ENCODE data around the gene CHMP6.

Gene CHMP6

DNA sequence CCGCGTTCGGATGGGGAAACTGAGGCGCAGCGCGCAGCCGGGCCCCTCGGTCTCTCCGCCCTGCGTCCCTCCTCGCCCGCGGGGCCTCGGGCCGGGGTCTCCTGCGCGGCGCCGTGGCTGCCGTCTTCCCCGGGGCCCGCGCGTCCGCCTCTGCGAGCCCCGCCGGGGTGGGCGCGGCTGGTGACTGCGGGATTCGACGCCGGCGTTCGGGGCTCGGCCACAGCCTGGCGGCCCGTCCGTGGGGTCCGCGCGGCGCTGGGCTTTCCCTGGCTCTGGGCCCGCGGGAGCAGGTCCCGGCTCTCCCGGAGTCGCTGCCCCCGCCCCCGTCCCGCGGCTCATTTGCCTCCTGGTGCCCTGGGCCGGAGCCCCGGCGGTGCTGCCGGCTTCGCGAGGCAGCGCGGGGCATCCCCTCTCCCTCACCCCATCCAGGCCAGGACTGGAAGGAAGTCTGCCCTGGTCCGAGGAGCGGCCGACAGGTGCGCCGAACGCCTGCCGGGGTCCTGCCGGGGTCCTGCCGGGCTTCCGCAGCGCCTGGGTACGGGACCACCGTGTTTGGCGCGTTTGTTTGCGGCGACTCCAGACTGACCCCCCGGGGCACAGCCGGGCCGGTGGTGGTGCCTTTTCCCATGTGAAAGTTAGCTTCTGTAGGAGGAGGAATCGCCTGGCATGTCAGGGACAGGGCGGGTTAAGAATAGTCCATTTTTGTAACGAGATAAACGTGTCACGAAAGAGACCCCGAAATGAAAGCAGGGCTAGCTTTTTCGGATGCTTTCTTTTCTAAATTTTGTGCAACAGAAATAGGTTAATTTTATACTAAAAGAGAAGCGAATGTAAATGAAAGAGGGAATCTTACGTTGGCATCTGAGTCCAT, 671 bp downstream of the CHMP6 start:
- DNase-seq (ENCODE audit: low read depth), result no peak

DNA sequence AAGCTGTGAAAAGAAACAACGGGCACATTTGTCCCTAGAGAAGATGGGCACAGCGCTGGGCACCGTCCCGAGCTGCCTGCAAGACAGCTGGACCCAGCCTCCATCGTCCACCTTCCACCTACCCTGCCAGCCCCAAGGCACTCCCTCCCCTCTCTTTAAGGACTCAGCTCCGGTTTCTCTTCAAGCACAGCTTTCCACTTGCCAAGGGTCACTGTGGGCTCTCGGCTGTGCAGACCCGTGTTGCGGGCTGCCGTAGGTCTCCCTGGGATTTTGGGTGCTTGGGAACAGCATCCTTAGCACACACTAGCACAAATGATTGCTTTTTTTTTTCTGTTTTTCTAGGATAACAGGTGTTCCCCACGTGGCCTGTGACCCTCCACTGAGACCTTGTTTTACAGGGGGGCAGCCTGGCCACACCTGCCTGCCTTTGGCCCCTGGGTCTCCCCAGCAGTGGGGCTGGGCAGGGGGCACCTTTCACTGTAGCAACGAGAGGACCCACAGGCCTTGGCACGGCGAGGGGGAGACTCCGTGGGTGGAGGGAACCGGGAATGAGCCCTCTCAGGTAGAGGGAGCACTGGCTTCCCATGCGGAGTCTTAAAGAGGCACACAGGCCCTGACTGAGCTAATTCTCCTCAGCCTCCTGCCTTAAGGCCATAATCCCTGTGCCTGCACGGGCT, 1.4 kb downstream of the CHMP6 start:
- no peak for DNase-seq (ENCODE audit: low read depth)

DNA sequence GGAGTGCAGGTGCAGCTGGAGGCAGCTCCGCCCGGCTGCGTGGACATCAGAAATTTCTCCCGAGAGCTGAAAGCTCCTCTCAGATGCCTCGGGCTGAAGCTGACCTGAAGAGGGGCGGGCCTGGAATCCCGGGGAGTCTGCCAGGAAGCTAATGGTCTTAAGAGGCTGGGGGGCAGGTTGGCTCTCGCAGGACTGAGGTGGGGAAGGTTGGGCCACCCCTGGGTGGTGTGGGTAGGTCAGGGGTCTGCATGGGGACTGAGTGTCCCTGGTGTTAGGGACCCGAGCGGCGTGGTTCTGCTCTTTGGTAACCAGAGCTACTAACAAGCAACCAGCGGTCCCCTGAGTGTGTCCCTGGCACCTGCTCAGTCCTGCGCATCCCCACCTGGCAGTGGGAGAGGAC, 3.5 kb downstream of the CHMP6 start:
- DNase-seq (ENCODE audit: low read depth), result no peak

DNA sequence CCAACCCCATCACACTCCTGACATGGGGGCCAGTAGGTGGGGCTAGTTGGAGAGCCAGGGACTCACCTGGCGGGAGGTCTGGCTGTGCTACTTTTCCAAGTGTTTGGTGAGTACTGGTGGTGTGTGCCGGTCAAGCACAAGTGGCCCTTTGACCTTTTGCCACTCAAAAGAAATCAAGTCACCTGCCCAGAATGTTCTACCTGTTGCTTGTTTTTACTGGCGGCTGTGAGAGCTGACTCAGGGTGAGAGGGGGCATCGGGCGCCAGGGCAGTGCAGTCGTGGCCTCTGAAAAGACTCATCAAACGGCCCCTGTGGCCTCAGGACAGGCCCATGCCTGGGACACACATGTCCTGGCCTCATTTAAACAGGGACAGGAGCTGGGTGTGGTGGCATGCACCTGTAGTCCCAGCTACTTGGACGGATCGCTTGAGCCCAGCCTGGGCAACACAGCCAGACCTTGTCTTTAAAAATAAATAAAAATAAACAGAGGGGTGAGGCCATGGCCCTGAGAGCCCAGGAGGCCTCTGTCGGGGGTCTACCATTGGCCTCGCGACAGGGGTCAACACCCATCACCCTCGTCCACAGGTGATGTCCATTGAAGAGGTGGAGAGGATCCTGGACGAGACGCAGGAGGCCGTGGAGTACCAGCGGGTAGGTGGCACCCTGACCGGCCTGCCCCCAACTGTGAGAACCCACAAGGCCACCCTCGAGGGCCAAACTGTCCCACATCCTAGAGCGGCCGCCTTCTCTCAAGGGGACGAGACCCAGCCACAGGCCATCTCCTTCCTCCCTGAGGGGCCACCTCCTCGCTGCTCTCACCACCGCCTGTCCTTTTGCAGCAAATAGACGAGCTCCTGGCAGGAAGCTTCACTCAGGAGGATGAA, 5.0 kb downstream of the CHMP6 start:
- DNase-seq (ENCODE audit: low read depth), result no peak

DNA sequence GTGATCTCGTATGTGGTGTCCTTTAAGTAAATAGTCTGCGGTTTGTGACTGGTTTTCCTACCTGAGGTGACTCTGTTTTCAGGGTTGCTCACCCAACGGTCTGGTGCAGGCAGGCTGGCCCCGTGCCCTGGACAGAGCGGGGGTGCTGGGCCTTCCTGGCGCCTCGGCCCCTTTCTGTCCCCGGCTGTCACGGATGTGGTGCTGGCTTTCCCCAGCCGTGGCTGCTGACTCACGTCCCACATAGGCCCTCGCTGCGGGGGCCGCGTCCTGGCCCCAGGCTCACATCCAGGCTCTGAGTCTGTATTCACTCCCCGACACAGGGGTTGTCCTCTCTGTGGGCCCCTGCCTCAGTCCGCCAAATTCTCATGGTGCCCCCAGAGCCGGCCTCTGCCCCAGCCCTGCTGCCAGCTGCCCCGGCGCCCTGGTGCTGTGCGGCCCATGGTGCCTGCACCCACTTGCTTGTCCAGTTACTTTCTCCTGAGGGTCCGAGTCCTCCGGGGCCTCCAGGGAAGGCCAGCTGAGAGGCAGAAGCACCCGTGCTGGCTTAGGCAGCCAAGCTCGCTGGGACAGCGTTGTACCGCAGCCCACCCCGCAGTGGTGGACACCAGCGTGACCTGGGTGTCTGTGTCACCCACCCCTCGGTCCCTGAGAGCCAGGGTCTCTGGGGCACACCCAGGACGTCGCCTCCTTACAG, 5.9 kb downstream of the CHMP6 start:
- DNase-seq (ENCODE audit: low read depth), result no peak

DNA sequence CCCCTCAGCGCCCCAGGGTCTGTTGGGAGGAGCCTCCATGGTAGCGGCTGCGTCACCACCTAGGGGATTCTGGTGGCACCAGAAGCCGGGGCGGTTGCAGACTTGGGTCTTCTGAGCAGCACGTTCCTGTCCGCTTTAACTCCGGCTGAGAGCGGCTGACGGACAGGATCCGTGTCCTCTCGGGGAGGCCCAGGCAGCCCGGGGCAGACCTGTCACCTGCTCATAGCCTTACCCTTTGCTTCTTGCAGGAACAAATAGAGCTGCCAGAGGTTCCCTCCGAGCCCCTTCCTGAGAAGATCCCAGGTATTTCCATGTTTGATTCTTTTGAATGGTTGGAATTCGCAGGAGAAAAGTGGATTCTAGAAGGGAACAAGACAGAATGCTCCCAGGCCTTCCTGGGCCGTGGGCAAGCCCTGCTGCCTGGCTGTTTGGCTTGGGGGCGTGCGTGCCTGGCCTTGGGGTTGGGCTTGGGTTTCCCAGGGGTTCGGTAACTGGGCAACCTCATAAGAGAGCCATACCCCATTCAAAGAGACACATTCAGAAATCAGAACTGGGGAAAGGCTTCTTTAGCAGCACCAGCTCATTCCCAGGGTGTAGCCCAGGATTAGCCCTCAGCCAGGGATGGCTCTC, 6.6 kb downstream of the CHMP6 start:
- no peak for DNase-seq (ENCODE audit: low read depth)

DNA sequence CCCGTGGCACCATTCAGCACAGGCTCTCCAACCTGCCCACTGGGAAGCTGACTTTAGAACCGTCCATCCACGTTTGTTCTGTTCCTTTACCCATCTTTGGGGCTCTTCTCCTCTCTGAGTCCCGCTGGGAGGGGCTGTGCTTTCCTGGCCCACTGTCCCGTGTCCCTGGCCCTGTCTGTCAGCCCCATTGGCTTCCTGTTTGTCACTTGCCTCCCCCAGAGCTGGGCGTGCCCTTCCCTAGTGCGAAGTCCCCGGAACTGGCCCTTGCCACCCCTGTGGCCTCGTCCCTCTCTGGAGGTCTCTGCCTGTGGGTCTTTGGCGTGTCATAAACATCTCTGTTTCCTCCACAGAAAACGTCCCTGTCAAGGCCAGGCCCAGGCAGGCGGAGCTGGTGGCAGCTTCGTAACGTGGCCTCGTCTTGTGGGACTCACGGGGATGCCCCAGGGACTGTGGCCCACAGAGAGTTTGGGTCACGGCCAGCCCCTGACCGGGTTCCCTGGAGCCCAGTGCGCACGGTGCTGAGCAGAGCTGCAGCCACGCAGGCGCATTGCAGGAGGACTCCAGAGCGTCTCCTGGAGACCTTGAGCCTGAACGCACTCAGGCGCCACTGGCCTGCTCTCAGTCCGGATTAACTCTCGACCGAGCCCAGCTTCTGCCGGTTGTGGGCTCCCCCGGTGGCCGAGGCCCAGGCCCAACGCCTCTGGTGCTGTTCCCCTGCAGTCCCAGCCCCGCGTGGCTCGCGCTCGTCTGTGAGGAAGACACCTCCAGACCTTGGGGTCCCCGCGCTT, 7.3 kb downstream of the CHMP6 start:
- DNase-seq (ENCODE audit: low read depth), result no peak

DNA sequence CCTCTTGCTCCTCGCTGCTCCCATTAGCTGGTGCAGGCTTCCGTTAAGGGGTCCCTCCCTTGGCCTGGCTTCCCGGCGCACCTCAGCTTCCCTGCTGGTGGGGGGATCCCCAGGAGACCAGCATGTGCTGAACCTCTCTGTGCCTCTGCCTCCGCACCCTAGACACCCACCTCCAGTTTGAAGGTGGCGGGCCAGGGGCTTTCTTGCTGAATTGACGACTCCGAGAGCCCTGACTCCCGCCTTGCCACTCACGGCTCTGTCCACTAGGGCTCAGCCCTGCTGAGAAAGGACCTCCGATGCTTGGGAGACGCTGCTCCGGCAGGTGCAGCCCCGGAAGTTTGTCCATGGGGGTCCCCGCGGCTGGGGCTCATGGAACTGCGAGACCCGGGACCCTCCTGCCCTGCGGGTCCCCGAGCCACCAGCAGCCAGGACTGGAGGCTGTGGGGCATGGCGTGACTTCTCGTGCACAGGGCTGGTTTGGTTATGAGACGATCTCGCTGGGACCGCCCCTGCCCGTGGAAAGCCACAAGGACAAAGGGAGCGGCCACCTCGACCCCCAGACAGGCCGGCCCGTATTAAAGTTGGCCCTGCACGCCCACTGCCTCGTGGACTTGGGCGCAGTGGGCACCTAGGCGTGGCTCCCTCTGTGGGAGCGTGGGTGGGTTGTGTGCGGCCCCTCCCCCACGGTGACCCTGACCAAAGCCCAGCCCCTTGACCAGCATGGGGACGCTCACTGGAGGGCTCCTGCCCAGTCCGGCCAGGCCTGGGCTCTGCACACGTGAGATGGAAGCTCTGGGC, 8.1 kb downstream of the CHMP6 start:
- DNase-seq (ENCODE audit: low read depth), result no peak

DNA sequence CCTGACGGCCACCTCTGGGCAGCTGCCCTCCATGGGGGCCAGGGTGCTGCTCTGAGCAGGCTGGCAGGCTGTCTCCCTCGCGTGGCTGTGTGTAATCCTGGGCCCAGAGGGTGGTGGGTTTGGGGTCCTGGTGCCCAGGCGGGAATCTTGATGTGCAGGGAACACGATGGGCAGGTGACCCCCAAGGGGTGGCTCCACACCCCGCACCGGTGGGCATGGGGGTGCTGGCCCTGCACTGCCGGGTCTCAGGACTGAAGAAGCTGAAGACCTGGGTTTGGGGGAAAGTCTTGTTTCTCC, 8.6 kb downstream of the CHMP6 start:
- DNase-seq (ENCODE audit: low read depth), result no peak

DNA sequence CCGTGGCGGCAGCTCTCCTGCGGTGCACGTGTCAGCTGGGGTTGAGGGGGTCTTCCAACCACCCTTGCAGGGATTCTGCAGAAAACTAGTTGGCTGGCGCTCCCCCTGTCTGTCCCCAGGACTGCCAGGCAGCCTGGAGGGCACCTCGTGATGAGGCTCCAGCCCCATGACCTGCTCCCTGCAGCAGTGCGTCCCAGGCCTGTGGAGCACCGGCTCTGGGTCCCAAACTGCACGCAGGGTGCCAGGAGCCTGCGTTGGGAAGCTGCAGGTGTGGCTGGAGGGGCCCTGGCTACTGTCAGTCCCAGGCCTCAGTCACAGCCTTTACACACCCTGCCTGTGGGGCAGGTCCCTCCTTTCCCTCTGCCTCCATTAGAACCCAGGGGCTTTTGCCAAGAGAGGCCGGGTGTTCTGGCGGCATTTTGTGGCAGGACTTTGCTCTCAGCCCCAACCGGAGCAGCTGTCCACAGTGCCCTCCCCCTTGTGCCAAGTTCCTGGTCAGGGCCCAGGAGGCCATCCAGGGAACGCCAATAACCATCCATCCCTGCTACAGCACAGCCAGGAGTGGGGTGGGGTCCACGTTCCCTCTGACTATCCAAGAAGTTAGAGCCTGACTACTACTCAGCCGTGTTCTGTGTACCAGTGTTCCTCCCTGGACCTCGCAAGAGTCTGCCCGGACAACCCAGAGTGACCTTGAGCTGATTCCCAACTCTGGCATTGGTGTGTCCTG, 9.2 kb downstream of the CHMP6 start:
- DNase-seq (ENCODE audit: low read depth), result no peak

DNA sequence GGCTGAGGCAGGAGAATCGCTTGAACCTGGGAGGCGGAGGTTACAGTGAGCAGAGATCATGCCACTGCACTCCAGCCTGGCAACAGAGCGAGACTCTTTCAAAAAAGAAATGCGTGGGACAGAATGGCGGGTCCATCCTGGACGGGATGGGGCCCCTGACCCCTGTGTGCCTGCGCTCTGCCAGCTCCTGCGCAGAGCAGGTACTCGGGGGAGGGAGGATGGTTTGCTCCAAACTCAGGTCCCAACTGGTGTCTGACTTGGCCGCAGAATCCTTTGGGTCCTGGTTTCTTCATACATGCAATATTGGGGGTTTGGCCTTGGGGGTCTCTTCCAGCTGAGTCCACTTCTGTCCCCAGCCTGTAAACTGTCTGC, 10.4 kb downstream of the CHMP6 start:
- no peak for DNase-seq (ENCODE audit: low read depth)

DNA sequence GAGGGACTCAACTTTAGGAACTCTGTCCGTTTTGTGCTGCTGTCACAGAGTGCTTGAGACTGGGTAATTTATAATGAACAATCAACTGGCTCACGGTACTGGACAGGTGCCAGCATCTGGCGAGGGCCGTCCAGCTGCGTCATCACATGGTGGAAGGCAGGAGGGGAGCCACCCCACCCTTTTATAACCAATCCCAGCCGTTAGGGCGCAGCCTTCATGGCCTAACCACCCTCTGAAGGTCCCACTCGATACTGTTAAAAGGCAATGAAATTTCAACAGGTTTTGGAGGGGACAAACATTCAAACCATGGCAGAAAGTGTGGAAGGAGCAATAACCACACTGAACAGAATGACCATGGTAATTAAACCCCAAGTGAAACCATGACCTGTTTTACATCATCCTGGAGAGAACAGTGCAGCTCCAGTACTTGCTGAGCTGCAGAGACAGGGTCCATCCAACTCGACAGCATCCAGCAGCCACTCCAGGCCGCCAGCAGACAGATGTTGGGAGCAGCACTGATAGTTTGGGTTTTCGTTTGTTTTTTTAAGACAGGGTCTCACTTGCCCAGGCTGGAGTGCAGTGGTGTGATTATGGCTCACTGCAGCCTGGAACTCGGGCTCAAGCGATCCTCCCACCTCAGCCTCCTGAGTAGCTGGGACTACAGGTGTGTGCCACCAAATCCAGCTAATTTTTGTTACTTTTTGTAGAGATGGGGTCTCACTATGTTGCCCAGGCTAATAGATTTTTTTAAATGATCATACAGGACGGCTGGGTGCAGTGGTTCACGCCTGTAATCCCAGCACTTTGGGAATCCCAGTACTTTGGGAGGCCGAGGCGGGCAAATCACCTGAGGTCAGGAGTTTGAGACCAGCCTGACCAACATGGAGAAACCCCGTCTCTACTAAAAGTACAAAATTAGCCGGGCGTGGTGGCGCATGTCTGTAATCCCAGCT, 11.0 kb downstream of the CHMP6 start:
- DNase-seq (ENCODE audit: low read depth), result no peak

DNA sequence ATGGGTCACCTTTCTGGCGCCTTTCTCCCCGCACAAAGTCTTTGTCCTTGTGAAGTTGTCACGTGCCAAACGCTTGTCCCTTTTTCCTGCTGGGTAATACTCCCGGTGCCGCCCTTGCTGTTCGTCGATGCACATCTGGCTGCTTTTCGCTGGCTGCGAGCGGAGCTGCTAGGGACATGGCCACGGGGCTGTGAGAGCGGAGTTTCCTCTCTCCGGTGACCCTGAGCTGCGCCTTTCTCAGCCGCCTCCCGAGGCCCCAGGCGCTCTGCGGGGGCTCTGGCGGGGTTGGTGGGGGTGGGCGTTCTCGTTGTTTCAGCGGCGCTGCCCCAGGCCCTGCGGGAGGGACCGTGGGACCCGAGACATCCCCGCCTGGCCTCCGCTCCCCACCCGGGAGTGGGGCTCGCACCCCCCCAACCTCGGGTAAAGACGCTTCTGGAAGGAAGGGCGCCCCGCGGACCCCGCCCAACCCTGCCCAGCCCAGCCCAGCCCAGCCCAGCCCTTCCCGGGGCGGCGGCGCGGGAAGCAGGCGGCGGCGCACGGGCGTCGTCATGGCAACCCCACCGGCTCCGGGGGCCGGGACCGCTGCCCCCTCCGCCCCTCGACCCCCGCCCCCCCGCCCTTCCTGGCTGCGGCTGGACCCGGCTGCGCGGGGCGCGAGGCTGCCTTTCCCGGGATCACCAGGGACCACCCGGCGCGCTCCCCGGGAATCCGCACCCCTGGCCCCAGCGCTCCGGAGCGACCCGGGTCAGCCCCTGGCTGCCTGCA, 12.3 kb downstream of the CHMP6 start:
- no peak for DNase-seq (ENCODE audit: low read depth)

DNA sequence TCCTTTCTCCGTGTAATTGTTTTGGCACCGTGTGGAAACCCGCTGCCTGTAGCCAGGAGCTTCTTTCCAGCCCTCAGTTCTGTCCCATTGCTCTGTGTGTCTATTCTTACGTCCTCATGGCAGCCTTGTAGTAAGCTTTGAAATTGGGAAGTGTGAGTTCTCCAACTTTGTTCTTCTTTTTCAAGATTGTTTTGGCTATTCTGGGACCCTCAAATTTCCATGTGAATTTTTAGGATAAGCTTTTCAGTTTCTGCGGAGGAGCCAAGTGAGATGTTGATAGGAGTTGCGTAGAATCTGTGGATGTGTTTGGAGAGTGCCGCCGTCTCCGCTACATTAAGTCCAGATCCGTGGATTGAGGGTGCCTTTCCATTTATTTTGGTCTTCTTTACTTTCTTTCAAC, 15.2 kb downstream of the CHMP6 start:
- DNase-seq (ENCODE audit: low read depth), result no peak

DNA sequence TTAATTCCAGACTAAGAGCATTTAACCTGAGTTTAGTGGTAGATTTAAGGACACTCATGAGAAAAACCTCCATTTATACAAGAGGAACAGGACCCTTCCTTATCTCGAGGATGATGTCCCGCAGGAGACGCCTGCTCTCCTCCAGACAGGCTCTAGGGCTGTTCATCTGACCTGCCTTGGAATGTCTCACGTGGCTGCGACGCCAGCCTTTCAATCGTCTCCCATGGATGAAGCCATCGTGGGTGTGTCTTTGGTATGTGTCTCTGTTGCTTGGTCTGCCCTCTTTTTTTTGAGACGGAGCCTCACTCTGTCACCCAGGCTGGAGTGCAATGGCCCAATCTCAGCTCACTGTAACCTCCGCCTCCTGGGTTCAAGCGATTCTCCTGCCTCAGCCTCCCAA, 16.5 kb downstream of the CHMP6 start:
- DNase-seq (ENCODE audit: low read depth), result no peak

DNA sequence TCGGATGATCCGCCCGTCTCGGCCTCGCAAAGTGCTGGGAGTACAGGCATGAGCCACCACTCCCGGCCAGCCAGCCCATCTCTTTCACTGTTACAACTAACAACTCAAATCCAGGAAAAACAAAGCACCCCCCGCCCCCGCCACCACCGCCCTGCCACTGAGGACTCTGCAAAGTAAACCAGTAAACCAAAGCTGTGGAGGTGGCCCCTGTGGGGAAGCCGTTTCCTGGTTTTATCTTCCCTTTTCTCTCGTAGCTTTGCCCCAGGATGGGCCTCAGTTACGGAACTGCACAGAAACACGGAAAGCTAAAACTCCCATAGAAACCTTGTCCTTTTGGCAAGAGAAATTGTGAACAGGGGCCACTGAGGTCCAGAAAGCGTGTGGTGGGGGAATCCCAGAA, 17.5 kb downstream of the CHMP6 start:
- DNase-seq (ENCODE audit: low read depth), result no peak

DNA sequence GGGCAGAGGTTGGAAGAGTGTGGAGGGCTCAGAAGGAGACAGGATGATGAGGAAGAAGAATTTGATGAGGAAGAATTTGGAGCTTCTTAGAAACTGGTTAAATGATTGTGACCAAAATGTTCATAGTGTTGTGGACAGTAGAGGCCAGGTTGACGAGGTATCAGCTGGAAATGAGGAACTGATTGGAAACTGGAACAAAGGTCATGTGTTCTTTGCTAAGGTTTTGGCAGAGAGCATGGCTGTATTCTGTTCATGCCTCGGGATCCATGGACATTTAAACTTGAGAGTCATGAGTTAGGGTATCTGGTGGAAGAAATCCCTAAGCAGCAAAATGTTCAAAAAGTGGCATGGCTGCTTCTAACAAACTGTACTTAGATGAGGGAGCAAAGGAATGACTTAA, 19.3 kb downstream of the CHMP6 start:
- DNase-seq (ENCODE audit: low read depth), result no peak

DNA sequence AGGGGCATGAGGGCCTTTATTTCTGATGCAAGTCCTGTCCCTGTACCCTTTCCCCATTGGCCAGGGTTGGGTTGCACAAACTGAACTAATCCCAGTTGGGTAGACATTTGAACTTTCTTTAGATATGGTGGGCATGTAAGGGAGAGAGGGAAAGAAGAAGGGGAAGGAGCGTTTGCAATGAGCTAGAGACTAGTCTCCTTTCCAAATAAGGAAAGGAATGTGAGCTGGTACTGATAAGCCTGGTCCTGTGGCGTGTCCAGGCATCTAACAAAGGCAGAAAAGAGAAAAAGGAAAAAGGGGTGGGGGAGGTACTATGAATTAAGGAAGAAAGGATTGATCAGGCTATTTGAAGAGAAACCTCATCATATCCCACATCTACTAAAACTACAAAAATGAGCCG, 20.3 kb downstream of the CHMP6 start:
- DNase-seq (ENCODE audit: low read depth), result no peak
